Parathyroid adenoma (tissue), 2 donors: ENCODE measurements around the gene MKLN1.

Experiments
- H2AFZ ChIP-seq: fragments of 300-600 bp; sonication (generic); one replicate; pipeline ENCODE4 v1.7.0; 2017; ENCODE audit warnings: antibody characterized with exemption, mild to moderate bottlenecking
- H3K27ac ChIP-seq: fragments of 300-600 bp; sonication (generic); one replicate; pipeline ENCODE4 v1.7.0; 2017
- H3K27me3 ChIP-seq: fragments of 300-600 bp; sonication (generic); one replicate; pipeline ENCODE4 v1.7.0; 2017; ENCODE audit warnings: low read length; ENCODE audit not compliant: control insufficient read depth, insufficient read depth
- H3K36me3 ChIP-seq: fragments of 300-600 bp; sonication (generic); one replicate; pipeline ENCODE4 v1.7.0; 2017; ENCODE audit warnings: low read length; ENCODE audit not compliant: control insufficient read depth, insufficient read depth
- H3K4me1 ChIP-seq: fragments of 300-600 bp; sonication (generic); one replicate; pipeline ENCODE4 v1.7.0; 2017; ENCODE audit warnings: control low read depth
- H3K4me2 ChIP-seq: fragments of 300-600 bp; sonication (generic); one replicate; pipeline ENCODE4 v1.7.0; 2017; ENCODE audit warnings: low read length
- H3K4me3 ChIP-seq: fragments of 300-600 bp; sonication (generic); one replicate; pipeline ENCODE4 v1.7.0; 2017; ENCODE audit warnings: low read depth, low read length
- H3K79me2 ChIP-seq: fragments of 300-600 bp; sonication (generic); one replicate; pipeline ENCODE4 v1.7.0; 2017; ENCODE audit warnings: control low read depth
- H3K9ac ChIP-seq: fragments of 300-600 bp; sonication (generic); one replicate; pipeline ENCODE4 v1.7.0; 2017; ENCODE audit warnings: mild to moderate bottlenecking
- H3K9me3 ChIP-seq: fragments of 300-600 bp; sonication (generic); one replicate; pipeline ENCODE4 v1.7.0; 2017; ENCODE audit warnings: low read length; ENCODE audit not compliant: control insufficient read depth
- TF ChIP-seq, protein P1 (sequence below): fragments of 300-600 bp; sonication (generic); IDR thresholded peaks from one replicate; pipeline ENCODE4 v1.7.0; 2017; ENCODE audit warnings: antibody characterized with exemption, mild to moderate bottlenecking
- donor health status: primary hyperparathyroidism.

The MKLN1 gene

DNA sequence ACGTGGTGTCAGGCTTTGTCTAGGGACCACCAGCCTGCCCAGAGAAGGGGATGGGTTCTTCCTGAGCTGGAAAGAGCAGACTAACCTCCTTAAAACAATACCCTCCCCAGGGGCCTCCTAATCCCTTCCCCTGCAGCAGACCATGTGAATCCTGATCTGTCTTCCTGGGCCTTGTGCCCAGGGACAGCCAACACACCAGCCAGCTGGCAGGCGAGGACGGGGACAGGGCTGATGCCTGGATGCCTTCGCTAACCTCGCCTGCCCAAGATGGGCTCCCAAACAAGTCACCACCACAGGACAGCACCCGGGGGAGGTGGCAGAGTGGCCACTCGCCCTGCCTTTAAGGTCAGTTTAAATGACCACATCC lies 211.1 kb downstream of the MKLN1 start:
- H3K9ac ChIP-seq = no peak overlapping the region
- TF ChIP-seq, protein P1, sequence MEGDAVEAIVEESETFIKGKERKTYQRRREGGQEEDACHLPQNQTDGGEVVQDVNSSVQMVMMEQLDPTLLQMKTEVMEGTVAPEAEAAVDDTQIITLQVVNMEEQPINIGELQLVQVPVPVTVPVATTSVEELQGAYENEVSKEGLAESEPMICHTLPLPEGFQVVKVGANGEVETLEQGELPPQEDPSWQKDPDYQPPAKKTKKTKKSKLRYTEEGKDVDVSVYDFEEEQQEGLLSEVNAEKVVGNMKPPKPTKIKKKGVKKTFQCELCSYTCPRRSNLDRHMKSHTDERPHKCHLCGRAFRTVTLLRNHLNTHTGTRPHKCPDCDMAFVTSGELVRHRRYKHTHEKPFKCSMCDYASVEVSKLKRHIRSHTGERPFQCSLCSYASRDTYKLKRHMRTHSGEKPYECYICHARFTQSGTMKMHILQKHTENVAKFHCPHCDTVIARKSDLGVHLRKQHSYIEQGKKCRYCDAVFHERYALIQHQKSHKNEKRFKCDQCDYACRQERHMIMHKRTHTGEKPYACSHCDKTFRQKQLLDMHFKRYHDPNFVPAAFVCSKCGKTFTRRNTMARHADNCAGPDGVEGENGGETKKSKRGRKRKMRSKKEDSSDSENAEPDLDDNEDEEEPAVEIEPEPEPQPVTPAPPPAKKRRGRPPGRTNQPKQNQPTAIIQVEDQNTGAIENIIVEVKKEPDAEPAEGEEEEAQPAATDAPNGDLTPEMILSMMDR = no peak
- no peak overlapping the region for H3K27ac ChIP-seq
- H3K36me3 ChIP-seq = no peaks in the 10 kb centered on the region
- no peak overlapping the region for H2AFZ ChIP-seq
- H3K79me2 ChIP-seq = no peaks in the 10 kb centered on the region
- H3K4me1 ChIP-seq = no peaks in the 10 kb centered on the region
- H3K27me3 ChIP-seq = no peaks in the 10 kb centered on the region
- no peak overlapping the region for H3K4me3 ChIP-seq
- no peaks in the 10 kb centered on the region for H3K9me3 ChIP-seq
- no peak overlapping the region for H3K4me2 ChIP-seq

DNA sequence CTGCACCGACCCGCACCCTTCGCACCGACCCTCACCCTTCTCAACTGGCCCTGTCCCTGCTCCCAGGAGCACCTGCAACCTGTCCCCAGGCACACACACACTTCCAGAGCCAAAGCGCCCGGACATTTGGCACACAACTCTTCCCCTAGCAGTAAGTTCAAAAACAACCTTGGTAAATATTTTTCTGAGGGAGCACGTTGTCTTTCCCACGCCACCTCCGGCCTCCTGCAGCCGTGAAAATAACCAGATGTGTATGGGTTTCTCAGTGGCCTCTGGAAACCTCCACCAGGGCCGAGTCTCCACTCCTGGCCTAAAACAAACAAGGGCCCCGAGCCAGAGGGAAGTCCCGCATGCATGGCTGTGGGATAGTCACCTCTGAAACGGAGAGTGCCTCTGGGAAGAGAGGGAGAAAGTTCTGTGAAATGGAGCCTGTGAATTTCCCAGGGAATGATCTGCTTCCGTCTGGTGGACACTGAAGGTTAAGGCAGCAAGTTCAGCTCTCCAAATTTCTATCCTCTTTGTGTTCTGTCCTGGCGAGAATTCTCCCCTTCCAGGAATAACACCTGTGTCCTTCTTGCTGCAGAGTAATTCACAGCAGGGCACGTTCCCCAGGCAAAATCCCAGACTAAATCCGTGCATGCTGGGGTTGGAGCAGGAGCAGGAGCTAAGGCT lies 213.0 kb downstream of the MKLN1 start:
- H3K9ac ChIP-seq = no peak overlapping the region
- H3K27me3 ChIP-seq = no peaks in the 10 kb centered on the region
- H2AFZ ChIP-seq = no peak overlapping the region
- no peaks in the 10 kb centered on the region for H3K9me3 ChIP-seq
- TF ChIP-seq, protein P1 = no peak
- no peak overlapping the region for H3K27ac ChIP-seq
- H3K4me3 ChIP-seq = no peak overlapping the region
- no peaks in the 10 kb centered on the region for H3K36me3 ChIP-seq
- H3K4me1 ChIP-seq = no peaks in the 10 kb centered on the region
- H3K79me2 ChIP-seq = peaks cover 2% of the 10 kb centered on the region
- H3K4me2 ChIP-seq = no peak overlapping the region

DNA sequence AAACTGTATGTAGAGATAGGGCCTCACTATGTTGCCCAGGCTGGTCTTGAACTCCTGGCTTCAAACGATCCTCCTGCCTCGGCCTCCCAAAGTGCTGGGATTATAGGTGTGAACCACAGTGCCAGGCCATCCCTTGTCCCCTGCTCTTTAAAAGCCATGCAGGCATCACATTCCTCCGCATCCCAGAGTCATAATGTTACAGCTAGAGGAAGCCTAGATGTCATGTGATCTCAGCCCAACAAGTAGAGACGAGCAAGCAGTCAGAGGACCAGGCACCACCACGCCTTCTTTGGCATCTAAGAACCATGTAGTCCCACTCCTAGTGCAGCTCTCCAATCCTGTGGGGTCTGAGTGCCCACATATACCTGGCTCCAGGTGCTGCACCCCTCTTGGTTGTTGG lies 215.6 kb downstream of the MKLN1 start:
- TF ChIP-seq, protein P1 = no peak
- Histone ChIP-seq H2AFZ (no peak overlapping the region), H3K9me3 (no peaks in the 10 kb centered on the region), H3K4me3 (no peak overlapping the region), H3K4me2 (no peak overlapping the region), H3K27ac (no peak overlapping the region), H3K27me3 (no peaks in the 10 kb centered on the region), H3K79me2 (peaks cover 2% of the 10 kb centered on the region), H3K4me1 (no peaks in the 10 kb centered on the region), H3K9ac (no peak overlapping the region), H3K36me3 (no peaks in the 10 kb centered on the region)

DNA sequence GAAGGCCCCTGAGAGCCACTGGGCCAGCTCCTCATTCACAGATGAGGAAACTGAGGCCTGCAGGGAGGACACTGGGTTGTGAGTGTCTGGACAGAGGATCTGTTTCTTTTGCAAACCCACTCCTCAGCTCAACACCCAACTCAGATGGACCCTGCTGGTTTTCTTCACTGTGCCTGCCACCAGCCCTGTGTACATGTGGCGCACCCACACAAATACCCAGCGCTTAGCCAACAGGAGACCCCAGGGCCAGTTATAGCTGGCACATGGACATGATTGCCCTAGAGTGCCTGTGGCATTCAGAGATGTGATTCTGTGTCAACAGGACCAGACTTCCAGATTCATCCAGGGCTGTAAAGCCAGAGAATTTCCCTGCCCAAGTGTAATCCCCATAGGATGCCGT lies 216.3 kb downstream of the MKLN1 start:
- no peaks in the 10 kb centered on the region for H3K4me1 ChIP-seq
- no peak overlapping the region for H3K4me3 ChIP-seq
- no peaks in the 10 kb centered on the region for H3K36me3 ChIP-seq
- TF ChIP-seq, protein P1 = no peak
- no peak overlapping the region for H2AFZ ChIP-seq
- H3K9me3 ChIP-seq = no peaks in the 10 kb centered on the region
- H3K4me2 ChIP-seq = no peak overlapping the region
- peaks cover 2% of the 10 kb centered on the region for H3K79me2 ChIP-seq
- no peak overlapping the region for H3K9ac ChIP-seq
- H3K27me3 ChIP-seq = no peaks in the 10 kb centered on the region
- H3K27ac ChIP-seq = no peak overlapping the region
